ENCODE measurements around the gene METTL24. TPM values are rescaled to one million over a fixed set of nuclear protein-coding genes. Genes with fewer than 3 reads are reported as not detected.

METTL24 gene
- total RNA-seq, 1 donor from 2014 or later: 0.67 TPM

DNA sequence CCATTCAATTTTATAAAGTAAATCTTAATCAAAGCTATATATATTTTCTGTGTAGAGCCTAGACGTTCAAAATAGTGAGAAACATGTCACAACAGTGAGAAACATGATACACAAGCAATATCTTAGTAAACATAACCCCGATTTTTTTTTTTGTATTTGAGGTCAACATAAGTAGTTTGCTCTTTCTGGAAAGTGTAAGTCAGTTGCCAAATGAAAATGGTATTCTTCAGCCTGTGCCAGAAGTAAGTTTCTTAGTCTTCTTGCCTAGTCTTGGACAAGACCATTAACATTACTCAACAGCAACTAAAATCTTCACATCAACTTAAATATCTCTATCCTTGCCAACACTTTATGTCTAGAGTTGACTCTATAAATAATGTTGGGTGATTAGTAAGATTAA is 59.7 kb downstream of the METTL24 start:
- H3K27me3 Mint-ChIP-seq (ENCODE audit: low read depth): peaks cover 36% of the 10 kb centered on the region
- no peak overlapping the region for H3K27ac Mint-ChIP-seq (ENCODE audit: unreplicated experiment)
- no peaks in the 10 kb centered on the region for H3K36me3 Mint-ChIP-seq (ENCODE audit: low read depth)
- DNase-seq (ENCODE audit: low spot score): no peak
- H3K9me3 Mint-ChIP-seq (ENCODE audit: low read depth): no peaks in the 10 kb centered on the region
- TF ChIP-seq, protein P1, sequence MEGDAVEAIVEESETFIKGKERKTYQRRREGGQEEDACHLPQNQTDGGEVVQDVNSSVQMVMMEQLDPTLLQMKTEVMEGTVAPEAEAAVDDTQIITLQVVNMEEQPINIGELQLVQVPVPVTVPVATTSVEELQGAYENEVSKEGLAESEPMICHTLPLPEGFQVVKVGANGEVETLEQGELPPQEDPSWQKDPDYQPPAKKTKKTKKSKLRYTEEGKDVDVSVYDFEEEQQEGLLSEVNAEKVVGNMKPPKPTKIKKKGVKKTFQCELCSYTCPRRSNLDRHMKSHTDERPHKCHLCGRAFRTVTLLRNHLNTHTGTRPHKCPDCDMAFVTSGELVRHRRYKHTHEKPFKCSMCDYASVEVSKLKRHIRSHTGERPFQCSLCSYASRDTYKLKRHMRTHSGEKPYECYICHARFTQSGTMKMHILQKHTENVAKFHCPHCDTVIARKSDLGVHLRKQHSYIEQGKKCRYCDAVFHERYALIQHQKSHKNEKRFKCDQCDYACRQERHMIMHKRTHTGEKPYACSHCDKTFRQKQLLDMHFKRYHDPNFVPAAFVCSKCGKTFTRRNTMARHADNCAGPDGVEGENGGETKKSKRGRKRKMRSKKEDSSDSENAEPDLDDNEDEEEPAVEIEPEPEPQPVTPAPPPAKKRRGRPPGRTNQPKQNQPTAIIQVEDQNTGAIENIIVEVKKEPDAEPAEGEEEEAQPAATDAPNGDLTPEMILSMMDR (IDR thresholded peaks at IDR 0.05): no peak
- H3K4me1 Mint-ChIP-seq (ENCODE audit: low read depth): no peaks in the 10 kb centered on the region
- H3K4me3 Mint-ChIP-seq (ENCODE audit: unreplicated experiment): no peak overlapping the region

DNA sequence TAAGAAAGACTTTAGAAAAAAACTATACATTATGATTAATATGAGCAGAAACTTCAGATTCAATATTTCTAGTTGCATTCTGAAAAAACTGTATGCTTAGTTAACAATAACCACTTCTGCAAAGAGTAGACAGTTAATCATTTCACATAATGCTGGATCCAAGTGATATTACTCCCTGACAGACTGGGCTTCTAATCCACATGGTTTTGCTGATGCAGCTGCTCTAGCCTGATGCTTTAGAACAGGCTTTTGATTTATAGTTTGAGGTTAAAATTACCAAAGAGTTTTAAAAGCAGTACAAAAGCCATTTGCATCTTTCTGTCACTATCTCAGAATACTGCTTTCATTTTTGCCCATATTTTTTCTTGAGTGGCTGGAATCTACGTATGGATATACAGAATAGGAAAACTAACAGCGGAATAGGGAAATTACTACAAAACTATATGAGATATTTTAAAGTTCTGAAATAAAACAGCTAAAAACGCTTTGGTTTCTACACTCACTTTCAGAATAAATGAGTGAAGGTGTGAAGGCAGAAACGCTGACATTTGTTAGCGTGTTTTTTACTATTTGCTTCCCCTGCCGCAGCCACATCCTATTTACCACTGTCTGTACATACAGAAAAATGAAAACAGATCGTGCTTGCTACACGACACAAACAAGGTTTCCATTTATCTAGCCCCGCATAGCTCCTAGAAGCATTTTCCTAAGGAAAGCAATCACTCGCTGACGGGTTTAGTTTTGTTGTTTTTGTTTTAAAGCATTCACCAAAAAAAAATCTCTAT is 61.7 kb downstream of the METTL24 start:
- Mint-ChIP-seq H3K36me3 (ENCODE audit: low read depth) (no peaks in the 10 kb centered on the region), H3K27me3 (ENCODE audit: low read depth) (peaks cover 44% of the 10 kb centered on the region), H3K4me1 (ENCODE audit: low read depth) (no peaks in the 10 kb centered on the region), H3K27ac (ENCODE audit: unreplicated experiment) (no peak overlapping the region), H3K4me3 (ENCODE audit: unreplicated experiment) (no peak overlapping the region), H3K9me3 (ENCODE audit: low read depth) (no peaks in the 10 kb centered on the region)
- no peak for DNase-seq (ENCODE audit: low spot score)
- TF ChIP-seq, protein P1 (IDR thresholded peaks at IDR 0.05): no peak

DNA sequence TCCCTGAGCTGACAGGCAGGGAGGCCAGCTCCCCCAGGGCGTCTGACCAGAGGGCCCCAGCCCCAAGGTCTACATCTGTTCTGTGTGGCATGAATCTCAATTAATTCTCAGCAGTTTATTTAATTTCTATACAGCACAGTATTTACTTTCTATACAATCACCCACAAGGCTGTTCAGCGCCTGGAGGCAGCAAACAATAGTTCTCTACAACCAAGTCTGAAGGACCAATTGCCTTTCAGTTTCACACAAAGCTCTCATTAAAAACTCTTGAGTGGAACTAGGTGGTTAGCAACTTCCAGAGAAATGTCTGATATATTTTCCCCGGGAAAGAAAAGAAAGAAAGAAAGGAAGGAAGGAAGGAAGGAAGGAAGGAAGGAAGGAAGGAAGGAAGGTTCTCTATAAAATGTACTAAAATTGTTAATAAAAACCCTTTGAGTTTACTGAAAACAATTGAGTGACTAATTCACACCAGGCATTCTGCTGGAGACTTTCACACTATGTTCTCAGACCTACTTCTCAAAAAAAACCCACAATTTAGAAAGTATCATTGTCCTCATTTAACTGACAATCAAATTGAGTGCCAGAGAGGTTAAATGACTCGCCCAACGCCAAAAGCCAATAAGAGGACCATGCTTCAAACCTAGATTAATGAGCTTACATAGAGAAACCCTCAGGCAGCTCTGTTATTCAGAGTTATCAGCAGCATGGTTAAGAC is 62.5 kb downstream of the METTL24 start:
- TF ChIP-seq, protein P1 (IDR thresholded peaks at IDR 0.05): no peak
- Mint-ChIP-seq H3K27me3 (ENCODE audit: low read depth) (peaks cover 48% of the 10 kb centered on the region), H3K27ac (ENCODE audit: unreplicated experiment) (no peak overlapping the region), H3K9me3 (ENCODE audit: low read depth) (peaks cover 4% of the 10 kb centered on the region), H3K36me3 (ENCODE audit: low read depth) (no peaks in the 10 kb centered on the region), H3K4me3 (ENCODE audit: unreplicated experiment) (no peak overlapping the region), H3K4me1 (ENCODE audit: low read depth) (no peaks in the 10 kb centered on the region)
- DNase-seq (ENCODE audit: low spot score): no peak

DNA sequence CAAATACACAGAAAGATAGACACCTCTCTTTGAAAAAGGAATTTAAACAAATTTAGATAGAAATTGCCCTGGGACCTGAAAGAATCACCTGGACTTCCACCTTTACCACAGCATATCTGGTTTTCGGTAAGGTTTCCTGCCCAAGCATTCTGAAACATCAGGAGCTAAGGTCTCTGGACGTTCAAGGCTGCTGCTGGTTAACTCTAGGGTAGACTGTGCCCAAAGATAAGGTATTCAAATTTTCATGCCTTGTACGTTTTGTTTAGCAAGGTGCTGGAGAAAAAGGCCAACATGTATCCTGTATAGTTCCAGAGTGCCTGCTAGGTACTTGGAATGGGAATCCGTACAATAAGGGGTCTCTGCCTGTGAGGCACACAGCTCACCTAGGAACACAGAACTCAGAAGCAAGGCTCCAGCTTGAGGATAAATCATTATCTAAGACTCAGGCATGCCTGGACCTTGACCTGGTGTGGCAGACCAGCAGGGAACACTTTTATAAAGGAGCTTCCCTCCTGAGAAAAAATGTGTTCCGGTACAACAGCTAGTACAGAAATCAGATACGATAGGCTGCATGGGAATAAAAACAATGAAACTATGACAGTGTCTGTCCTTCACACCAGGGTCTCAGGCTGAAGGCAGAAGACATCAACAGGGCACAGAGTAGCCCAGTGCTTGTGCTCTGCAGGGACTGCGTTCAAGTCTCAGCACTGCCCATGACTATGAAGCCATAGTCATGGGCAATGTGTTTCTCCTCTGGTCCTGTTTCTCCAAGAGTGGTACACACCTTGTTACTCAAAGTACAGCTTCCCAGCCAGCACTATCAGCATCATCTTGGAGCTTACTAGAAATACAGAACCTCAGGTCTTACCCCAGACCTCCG is 70.4 kb downstream of the METTL24 start:
- Mint-ChIP-seq H3K27me3 (ENCODE audit: low read depth) (peaks cover 34% of the 10 kb centered on the region), H3K4me3 (ENCODE audit: unreplicated experiment) (no peak overlapping the region)

More for the DNA sequence above, 70.4 kb downstream of the METTL24 start:
- peaks cover 2% of the 10 kb centered on the region for H3K36me3 Mint-ChIP-seq (ENCODE audit: low read depth)
- TF ChIP-seq, protein P1 (IDR thresholded peaks at IDR 0.05): no peak
- peaks cover 3% of the 10 kb centered on the region for H3K4me1 Mint-ChIP-seq (ENCODE audit: low read depth)
- no peak overlapping the region for H3K27ac Mint-ChIP-seq (ENCODE audit: unreplicated experiment)
- peaks cover 13% of the 10 kb centered on the region for H3K9me3 Mint-ChIP-seq (ENCODE audit: low read depth)
- DNase-seq (ENCODE audit: low spot score): no peak

Data from chondrocyte (in vitro differentiated cells).